Urinary bladder (tissue), 4 donors: ENCODE measurements around the gene SCEL. TPM values are rescaled to one million over a fixed set of nuclear protein-coding genes. Genes with fewer than 3 reads are reported as not detected.

Experiments used
- DNase-seq: peaks from one replicate; pipeline ENCODE4 v3.0.0-alpha.2; 2015; ENCODE audit errors: extremely low spot score
- H3K27ac ChIP-seq: one replicate; pipeline ENCODE4 v1.5.1; 2013; ENCODE audit warnings: low read depth, mild to moderate bottlenecking, moderate library complexity
- H3K36me3 ChIP-seq: one replicate; pipeline ENCODE4 v1.6.1; 2013; ENCODE audit warnings: mild to moderate bottlenecking, moderate library complexity; ENCODE audit not compliant: insufficient read depth
- H3K4me1 ChIP-seq: one replicate; pipeline ENCODE4 v1.6.1; 2013; ENCODE audit warnings: mild to moderate bottlenecking, moderate library complexity; ENCODE audit not compliant: insufficient read depth
- H3K4me3 ChIP-seq: one replicate; pipeline ENCODE4 v1.5.1; 2013; ENCODE audit warnings: low read depth, low read length
- WGBS: extraction: QIAGEN DNeasy Blood & Tissue Kit; methylation state at CpG from one replicate; pipeline ENCODE4 v1.1.7; 2013; 5-methylcytosine and 5-hydroxymethylcytosine counted together
- polyA plus RNA-seq: library from polyadenylated mRNA; stranded (reverse); fragments of 200-250 nt; gene quantifications from one replicate; pipeline ENCODE4 v1.2.3, GENCODE V29; 2013
- small RNA-seq: library from RNA; depleted of rRNA; stranded (forward); fragments of <200 nt; gene quantifications from one replicate; pipeline ENCODE3, GENCODE V24; 2014
- total RNA-seq: library from RNA; depleted of rRNA; stranded (reverse); fragments of >200 nt; gene quantifications from one replicate; pipeline ENCODE4 v1.2.3, GENCODE V29; 2014
- donor health status: healthy with polysubstance abuse.
- donor health status: healthy.

The SCEL gene
- total and polyA plus RNA-seq, 2 donors: 0.69 TPM; not detected in 1

DNA sequence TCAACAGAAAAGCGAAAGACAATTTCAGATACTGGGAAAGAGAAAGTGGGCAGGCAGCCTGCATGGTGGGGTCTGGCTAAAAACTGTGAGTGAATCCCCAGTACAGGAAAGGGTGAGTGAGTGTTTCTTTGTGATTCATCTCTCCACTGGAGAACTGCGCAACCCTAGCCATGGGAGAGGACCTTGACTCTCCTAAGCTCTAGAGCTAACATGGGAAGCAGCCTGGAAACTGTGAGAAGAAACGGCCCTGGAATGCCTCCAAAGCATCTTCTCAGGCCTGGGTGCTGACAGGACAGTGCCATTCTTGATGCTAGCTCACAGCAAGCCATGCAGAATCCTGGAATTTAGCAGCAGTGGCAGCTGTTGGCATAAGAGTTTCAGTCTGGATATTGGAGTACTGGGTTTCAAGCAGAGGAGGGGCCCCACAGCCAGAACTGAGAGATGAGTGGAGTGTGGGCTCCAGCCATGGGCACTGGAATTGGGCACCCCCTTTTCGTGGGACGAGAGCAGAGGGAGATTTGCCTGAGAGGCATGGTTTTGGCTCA, 143.3 kb downstream of the SCEL start:
- DNase-seq: no peak
- Histone ChIP-seq H3K36me3 (no peaks in the 10 kb centered on the region), H3K4me1 (no peaks in the 10 kb centered on the region), H3K27ac (no peak overlapping the region), H3K4me3 (no peak overlapping the region)
- 76% methylated on average over 5 of the region's 5 CpGs for WGBS

DNA sequence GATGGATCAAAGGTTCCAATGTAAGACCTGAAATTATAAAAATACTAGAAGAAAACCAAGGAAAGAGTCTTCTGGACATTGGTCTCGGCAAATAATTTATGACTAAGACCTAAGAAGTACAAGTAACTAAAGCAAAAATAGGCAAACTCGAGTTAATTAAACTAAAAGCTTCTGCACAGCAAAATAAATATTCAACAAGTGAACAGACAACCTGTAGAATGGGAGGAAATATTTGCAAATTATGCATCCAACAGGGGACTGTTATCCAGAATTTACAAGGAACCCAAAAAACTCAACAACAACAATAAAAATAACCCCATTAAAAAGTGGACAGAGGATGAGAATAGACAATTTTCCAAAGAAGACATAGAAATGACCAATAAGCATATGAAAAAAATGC, 152.3 kb downstream of the SCEL start:
- WGBS: 79% methylated on average over 2 of the region's 2 CpGs
- H3K4me1 ChIP-seq: no peaks in the 10 kb centered on the region
- H3K36me3 ChIP-seq: no peaks in the 10 kb centered on the region
- no peak overlapping the region for H3K4me3 ChIP-seq
- no peak overlapping the region for H3K27ac ChIP-seq
- no peak for DNase-seq

DNA sequence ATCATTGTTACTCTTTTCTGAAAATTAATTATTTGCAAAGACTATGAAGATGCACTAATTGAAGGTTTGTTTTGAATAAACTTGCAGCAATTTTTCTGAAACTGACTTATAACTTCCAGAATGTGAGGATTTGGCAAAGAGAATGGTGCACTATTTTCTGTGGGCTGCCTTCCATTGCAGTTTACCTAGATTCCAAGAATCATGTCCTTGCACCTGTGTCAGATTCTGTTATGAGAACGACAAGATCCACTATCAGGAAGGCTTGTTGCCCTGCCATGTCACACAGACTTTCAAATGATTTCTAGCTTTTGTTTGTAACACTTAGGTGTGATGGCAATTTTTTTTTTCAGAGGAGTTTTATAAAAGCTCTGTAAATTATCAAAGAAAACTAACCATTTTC, 156.4 kb downstream of the SCEL start:
- Histone ChIP-seq H3K27ac (no peak overlapping the region), H3K36me3 (no peaks in the 10 kb centered on the region), H3K4me1 (no peaks in the 10 kb centered on the region), H3K4me3 (no peak overlapping the region)
- 67% methylated on average over 1 of the region's 1 CpG for WGBS
- no peak for DNase-seq

DNA sequence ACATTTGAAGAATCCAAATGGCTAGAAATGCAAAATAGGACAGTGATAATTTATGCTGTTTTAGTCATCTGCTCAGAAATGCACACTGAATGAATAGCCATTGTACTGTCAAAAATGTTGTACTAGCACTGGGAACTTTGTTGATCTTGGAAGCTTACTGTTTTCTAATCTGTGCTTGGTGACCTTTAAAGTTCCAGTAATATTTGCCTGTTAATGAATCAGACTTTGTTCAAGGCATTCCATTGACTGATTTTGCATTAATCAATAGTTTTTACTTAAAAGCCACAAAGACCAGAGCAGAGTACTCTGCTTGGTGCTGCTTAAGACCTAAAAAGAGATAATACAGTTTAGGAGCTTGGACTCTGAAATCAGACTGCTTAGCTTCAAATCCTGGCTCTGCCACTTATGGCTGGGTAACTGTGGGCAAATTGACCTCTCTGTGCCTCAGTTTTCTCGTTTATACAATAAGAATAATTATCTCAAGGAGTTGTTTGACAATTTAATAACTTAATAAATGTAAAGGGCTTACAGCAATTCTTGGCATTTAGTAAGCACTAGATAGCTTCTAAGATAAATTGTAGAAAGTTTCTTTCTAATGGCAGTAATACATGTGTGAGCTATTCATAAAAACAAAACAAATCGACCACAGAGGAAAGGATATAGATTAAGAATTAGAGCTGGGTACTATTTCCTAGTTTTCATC, 157.4 kb downstream of the SCEL start:
- no peaks in the 10 kb centered on the region for H3K36me3 ChIP-seq
- no peak for DNase-seq
- no peaks in the 10 kb centered on the region for H3K4me1 ChIP-seq
- WGBS: 34% methylated on average over 2 of the region's 2 CpGs
- no peak overlapping the region for H3K27ac ChIP-seq
- no peak overlapping the region for H3K4me3 ChIP-seq

DNA sequence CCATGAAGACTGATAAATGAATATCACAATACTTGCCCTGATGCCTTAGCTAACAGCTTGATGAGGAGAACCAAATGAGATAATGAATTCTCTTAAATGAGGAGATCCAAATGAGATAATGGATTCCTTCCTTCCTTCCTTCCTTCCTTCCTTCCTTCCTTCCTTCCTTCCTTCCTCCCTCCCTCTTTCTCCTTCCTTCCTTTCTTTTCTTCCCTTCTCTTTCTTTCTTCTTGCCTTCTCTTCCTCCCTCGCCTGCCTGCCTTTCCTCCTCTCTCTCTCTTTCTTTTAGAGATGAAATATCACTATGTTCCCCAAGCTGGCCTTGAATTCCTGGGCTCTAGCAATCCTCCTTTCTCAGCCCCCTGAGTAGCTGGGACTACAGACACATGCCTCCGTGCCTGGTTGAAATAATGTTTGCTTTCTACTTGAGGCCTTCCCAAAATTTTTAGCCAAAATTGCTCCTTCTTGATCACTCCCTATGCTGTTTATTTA, 158.0 kb downstream of the SCEL start:
- 77% methylated on average over 2 of the region's 2 CpGs for WGBS
- Histone ChIP-seq H3K4me3 (no peak overlapping the region), H3K27ac (no peak overlapping the region), H3K4me1 (no peaks in the 10 kb centered on the region), H3K36me3 (no peaks in the 10 kb centered on the region)
- no peak for DNase-seq

Small RNA genes within 50 kb of the gene (small RNA-seq; reads per million reads assigned to genes)
- gene RNY3P7 (not detected), gene SPTLC1P5 (not detected)

Other genes with a start within 250 kb of the SCEL start
- gene MYCBP2, start 208.6 kb upstream of the SCEL start, total RNA-seq: 124 TPM
- gene MYCBP2, start 208.6 kb upstream of the SCEL start, polyA plus RNA-seq: 43.7 TPM
- 7.6 TPM for gene SLAIN1, start 162.0 kb downstream of the SCEL start, total RNA-seq
- gene SLAIN1, start 162.0 kb downstream of the SCEL start, polyA plus RNA-seq: 3.4 TPM